Lung microvascular endothelial cell (primary cell): ENCODE results near the gene XRN1. TPM values are rescaled to one million over a fixed set of nuclear protein-coding genes. Genes with fewer than 3 reads are reported as not detected.
"Not testable (repeated sequence)": the region's sequence is repeated elsewhere in the genome, so short reads cannot be mapped to it uniquely, and the experiment has no call there.

Experiments used
- DNase-seq, 2 donors: peaks; one replicate each; pipeline versions ENCODE4 v3.0.0 to v3.0.0-alpha.2; 2010; ENCODE audit warnings: low read depth in 2 of 2
- total RNA-seq: library from RNA; depleted of rRNA; stranded (reverse); fragments of >200 nt; gene quantifications from 2 replicates; pipeline ENCODE4 v1.2.1, GENCODE V29; 2014

Gene XRN1
- total RNA-seq, 1 donor from 2014 or later: 44.2 TPM

DNA sequence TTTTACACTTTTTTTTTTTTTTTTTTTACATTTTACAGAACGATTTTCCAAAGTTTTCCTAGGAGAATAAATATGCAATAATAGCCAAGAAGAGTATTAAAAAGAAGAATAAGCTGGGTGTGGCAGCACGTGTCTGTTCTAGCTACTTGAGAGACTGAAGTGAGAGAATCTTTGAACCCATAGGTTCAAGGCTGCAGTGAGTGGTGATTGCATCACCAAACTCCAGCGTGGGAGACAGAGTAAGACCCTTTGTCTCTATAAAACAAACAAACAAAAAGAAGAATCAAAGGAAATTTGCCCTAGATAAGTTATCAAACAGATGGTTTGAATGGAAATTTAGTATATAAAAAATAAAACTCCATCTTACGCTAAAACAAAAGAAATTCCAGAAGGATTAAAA, 13.3 kb downstream of the XRN1 start:
- DNase-seq: peak; percentile 2 to 8

DNA sequence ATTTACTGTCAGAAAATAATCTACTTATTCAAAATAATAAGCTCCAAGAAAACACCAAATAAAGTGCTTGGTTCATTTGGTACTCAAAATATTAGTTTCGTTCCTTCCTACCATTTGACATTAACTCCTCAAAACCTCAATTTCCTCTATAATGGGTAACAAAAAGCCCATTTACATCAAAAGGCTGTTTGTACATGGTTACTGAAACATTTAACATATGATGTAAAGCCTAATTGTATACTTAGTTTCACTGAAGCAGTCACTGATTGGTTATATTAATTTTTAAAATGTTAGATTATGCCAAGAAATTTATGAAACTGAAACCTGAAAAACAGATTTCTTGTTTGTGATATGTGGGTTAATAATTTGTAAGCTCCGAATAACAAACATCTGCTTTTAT, 14.7 kb downstream of the XRN1 start:
- DNase-seq: no peak

- DNase-seq: no peak
These were observed 18.3 kb downstream of the XRN1 start for GRCh38 chr3:142429582-142429981.

DNA sequence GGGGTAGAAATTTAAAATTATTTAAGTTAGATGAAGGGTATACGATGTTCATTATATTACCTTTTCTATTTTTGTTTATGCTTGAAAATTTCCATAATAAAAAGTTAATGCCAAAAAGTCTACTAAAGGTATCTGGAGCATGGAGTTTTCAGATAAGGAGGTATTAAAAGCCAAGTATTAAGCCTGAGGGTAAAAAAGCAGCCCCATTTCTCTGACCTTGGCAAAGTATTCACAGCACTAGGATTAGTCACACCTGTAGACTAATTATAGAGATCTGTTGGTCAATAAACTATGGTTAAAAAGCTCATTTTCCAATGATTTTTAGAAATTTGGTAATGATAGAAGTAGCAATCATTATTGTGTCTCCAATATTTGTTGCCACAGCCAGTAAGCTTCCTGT, 23.1 kb downstream of the XRN1 start:
- no peak for DNase-seq

DNA sequence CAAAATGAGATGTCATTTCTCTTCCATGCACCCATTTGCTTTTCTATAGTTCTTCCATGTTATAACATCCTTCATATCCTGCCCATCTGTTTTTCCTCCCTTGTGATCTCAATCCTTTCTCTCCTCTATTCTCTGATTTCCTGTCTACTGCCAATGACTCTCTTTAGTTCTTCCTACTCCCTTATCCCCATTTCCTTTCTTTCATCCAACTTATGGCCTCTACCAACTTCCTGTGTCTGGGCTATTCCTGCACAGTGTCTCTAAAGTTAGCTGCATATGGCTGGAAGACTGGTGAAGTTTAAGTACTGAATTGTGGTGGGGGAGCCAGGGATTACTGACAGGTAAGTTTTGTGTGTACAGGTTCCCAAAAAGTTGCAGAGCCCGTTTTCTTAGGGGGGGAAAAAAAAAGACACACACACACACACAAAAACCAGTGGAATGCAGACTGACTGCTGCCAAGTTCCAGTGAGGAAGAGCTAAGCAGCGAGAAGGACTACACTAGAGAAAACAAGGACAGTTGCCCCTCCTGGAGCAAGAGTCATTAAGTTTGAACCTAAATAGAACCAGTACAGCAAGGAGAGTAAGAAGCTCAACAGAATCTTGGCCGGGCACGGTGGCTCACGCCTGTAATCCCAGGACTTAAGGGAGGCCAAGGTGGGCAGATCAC, 28.8 kb downstream of the XRN1 start:
- peak; percentile 1 to 46 for DNase-seq

- DNase-seq: no peak
These were observed 30.5 kb downstream of the XRN1 start for GRCh38 chr3:142417302-142417701.

DNA sequence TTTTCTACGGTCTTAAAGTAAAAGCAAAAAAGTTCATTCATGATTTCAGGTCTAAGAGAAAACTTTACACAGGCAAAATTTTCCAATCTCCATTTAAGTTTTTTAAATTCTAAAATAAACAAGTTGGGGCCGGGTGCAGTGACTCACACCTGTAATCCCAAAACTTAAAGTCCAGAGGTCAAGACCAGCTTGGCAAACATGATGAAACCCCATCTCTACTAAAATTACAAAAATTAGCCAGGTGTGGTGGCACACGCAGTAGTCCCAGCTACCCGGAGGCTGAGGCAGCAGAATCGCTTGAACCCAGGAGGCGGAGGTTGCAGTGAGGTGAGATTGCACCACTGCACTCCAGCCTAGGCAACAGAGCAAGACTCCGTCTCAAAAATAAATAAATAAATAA, 47.3 kb downstream of the XRN1 start:
- not testable (repeated sequence) for DNase-seq

GRCh38 chr3:142394921-142395622, 52.8 kb downstream of the XRN1 start:
- no peak for DNase-seq

DNA sequence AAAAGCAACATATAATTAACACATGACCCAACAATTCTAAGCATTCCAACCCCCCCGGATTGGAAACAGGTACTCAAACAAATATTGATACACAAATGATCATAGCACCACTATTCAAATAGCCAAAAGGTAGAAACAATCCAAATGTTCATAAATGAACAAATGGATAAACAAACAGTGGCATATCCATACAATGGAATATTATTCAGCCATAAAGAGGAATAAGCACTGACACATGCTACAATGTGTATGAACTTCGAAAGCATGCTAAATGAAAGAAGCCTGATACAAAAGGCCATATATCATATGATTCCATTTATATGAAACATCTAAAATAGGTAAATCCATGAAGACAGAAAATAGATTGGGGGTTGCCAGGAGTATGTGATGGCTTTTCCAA, 62.8 kb downstream of the XRN1 start:
- DNase-seq: no peak

DNA sequence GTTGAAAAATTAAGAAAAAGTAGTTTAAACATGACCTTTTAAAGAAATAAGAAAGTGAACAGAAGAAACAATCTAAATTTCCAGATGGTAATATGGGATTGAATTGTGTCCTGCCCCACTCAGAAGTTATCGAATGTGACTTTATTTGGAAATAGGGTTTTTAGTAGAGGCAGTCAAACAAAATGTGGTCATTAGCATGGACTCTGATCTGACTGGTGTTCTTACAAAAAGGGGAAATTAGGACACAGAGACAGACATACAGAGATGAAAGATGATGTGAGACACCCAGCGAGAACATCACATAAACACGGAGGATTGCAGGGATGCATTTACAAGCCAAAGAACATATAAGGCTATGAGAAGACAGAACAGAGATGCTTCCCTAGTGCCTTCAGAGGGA, 73.2 kb downstream of the XRN1 start:
- no peak for DNase-seq

DNA sequence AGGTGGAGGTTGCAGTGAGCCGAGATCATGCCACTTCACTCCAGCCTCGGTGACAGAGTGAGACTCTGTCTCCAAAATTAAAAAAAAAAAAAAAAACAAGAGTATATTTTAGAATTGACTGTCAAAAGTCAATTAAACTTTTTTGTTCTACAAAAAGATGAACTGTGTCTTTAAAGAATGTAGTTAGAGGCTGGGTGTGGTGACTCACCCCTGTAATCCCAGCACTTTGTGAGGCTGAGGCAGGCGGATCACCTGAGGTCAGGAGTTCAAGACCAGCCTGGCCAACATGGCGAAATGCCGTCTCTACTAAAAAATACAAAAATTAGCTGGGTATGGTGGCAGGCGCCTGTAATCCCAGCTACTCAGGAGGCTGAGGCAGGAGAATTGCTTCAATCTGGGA, 78.3 kb downstream of the XRN1 start:
- not testable (repeated sequence) for DNase-seq

- DNase-seq: peak in 1 of 2 donors; percentile 3
These were observed 81.4 kb downstream of the XRN1 start for GRCh38 chr3:142366434-142366833.

DNA sequence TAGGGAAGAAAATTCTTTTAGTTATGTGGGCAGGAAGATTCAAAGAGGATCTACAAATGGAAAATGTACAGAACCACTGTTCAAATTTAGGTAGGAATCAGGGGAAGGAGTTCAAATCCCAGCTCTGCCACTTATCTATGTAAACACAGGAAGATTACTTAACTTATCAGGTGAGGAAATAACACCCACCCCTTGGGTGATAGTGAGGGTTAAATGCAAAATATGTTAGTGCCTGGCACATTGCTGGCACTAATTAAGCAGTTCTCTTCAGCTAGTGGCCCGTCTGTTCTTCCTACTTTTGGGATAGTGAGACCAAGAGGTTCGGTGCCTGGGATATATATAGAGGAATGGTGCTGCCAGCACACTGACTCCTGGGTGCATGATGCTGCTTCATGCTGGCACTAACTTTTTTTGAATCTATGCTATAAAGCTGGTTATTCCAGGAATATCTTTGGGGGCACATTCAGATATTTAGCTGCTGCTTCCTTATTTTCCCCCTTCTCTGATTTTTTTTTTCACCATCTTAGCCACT, 83.8 kb downstream of the XRN1 start:
- no peak for DNase-seq

GRCh38 chr3:142363433-142363832, 84.4 kb downstream of the XRN1 start:
- DNase-seq: not testable (repeated sequence)

- no peak for DNase-seq
These were observed 88.5 kb downstream of the XRN1 start for GRCh38 chr3:142359367-142359766.

DNA sequence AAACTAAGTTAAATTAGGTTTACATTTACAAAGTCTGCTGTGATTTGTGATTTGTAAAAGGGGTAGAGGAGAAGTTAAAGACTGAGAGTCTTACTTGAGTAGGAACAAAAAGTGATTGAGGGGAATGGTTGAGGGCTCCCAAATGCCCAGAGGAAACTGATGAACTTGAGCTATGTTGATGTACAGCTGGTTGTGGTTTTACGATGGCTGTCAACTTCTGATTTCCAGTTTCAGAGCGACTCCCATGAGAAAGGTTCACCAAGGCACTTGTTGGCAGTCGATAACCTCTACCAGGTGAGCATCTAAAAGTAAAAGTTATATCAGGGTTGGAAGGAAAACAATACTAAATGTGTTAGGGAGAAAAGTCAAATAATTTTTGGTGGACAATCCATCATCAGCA, 91.0 kb downstream of the XRN1 start:
- no peak for DNase-seq

DNA sequence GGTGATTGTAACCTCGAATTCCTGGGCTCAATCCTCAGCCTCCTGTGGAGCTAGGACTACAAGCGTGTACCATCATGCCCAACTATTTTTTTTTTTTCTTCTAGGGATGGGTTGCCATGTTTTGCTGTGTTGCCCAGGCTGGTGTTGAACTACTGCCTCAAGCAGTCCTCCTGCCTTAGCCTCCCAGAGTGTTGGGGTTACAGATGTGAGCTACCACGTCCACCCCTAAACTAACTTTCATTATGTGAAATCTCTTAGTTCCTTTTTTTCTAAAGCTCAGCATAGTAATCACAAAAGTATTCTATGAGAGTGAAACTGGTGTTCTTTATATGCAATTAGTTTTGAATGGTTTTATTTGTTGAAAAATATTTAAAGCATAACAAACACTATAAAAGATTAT, 92.1 kb downstream of the XRN1 start:
- no peak for DNase-seq

DNA sequence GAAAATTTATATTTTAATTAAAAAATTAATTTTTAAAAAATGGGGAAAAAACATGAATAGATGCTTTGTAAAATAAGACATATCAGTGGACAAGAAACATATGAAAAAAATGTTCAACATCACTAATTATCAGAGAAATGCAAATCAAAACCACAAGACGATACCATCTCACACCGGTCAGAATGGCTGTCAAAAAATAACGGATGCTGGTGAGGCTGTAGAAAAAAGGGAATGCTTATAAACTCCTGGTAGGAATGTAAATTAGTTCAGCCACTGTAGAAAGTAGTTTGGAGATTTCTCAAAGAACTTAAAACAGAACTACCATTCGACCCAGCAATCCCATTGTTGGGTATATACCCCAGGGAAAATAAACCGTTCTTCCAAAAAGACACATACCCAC, 93.8 kb downstream of the XRN1 start:
- no peak for DNase-seq

- DNase-seq: peak in 1 of 2 donors; percentile 4
These were observed 94.3 kb downstream of the XRN1 start for GRCh38 chr3:142353571-142353970.

GRCh38 chr3:142352698-142353097, 95.1 kb downstream of the XRN1 start:
- not testable (repeated sequence) for DNase-seq

DNA sequence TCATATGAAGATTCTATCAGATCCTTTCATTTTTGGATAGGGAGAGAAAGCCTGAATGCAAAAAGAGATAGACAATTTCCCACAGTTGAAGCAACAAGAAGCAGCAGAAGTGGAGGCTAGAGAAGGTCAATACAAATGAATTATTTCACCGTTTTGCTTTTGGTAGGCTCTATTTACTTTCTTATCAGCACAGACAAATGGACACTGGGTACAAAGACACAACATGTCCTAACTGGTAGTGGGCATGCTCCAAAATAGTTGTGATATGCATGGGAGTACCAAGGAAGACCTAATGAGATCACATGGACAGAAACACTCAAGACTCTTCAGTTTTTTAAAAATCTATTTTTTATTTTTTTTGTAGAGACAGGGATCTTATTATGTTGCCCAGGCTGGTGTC, 99.4 kb downstream of the XRN1 start:
- DNase-seq: no peak

DNA sequence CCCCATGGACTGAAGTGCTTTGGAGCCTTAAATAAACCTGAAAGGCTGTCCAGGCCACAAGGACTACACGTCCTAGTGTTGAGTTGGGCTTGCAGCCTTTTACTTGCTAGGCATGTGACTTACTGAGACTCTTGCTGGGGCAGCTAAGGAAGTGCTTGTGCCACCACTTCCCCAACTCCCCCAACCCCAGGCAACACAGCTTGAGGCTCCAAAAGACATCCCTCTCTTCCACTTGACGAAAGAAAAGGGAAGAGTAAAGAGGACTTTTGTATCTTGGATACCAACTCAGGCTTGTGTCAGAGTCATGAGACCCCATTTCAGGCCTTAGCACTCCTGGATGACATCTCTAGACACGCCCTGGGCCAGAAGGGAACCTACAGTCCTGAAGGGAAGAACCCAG, 109.8 kb downstream of the XRN1 start:
- no peak for DNase-seq

DNA sequence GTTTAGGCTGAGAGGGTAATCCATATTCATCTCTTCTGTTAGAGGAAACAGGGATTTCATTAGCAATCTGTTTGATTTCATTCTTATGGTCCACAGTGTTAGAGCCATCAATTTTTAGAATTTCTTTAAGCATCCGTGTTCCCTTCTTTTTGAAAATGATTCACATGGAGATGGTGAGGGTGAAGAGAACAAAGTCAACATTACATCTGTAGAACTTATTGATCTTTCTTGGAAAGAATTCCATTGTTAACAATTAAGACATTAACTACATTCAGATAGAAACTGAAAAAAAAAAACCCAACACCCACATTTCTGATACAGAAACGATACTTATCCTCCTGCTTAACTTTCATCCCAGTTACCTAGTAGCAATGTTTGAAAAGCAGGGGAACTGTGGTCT, 115.4 kb downstream of the XRN1 start:
- DNase-seq: no peak
